MG63 (cell line): ENCODE results near the gene TRABD2B. TPM values are rescaled to one million over a fixed set of nuclear protein-coding genes. Genes with fewer than 3 reads are reported as not detected.

Source experiments
- DNase-seq: peaks from one replicate; pipeline ENCODE4 v3.0.0-alpha.2; 2020
- H3K27me3 ChIP-seq: fragments of 250-450 bp; sonication (Bioruptor Pico); 2 replicates; pipeline ENCODE4 v1.5.1; 2020; ENCODE audit warnings: mild to moderate bottlenecking, moderate library complexity
- H3K36me3 ChIP-seq: fragments of 250-450 bp; sonication (Bioruptor Pico); 2 replicates; pipeline ENCODE4 v1.5.1; 2020; ENCODE audit warnings: mild to moderate bottlenecking, moderate library complexity
- H3K4me3 ChIP-seq: fragments of 250-450 bp; sonication (Bioruptor Pico); 2 replicates; pipeline ENCODE4 v1.5.1; 2020; ENCODE audit warnings: mild to moderate bottlenecking, moderate library complexity
- H3K9me3 ChIP-seq: fragments of 250-450 bp; sonication (Bioruptor Pico); 2 replicates; pipeline ENCODE4 v1.5.1; 2020; ENCODE audit warnings: mild to moderate bottlenecking, moderate library complexity
- total RNA-seq: library from RNA; depleted of rRNA; stranded (reverse); fragments of >200 nt; shearing (Covaris generic); gene quantifications from 2 replicates; pipeline ENCODE4 v1.2.3, GENCODE V29; 2014; ENCODE audit warnings: low replicate concordance

Gene TRABD2B
- total RNA-seq, 1 experiment from 2014 or later: 1.7 TPM

GRCh38 chr1:47984175-47984789 lies 12.9 kb downstream of the TRABD2B start:
- no peak overlapping the region for H3K4me3 ChIP-seq
- H3K27me3 ChIP-seq: no peaks in the 10 kb centered on the region
- DNase-seq: no peak
- peaks cover 12% of the 10 kb centered on the region for H3K36me3 ChIP-seq
- no peaks in the 10 kb centered on the region for H3K9me3 ChIP-seq

GRCh38 chr1:47983691-47984090 lies 13.5 kb downstream of the TRABD2B start:
- Histone ChIP-seq H3K27me3 (no peaks in the 10 kb centered on the region), H3K4me3 (no peak overlapping the region), H3K9me3 (no peaks in the 10 kb centered on the region), H3K36me3 (peaks cover 9% of the 10 kb centered on the region; the same call in 1 of the 2 replicates)
- no peak for DNase-seq

- DNase-seq: no peak
- H3K27me3 ChIP-seq: no peaks in the 10 kb centered on the region
Observed at GRCh38 chr1:47981667-47982350, 15.4 kb downstream of the TRABD2B start.

GRCh38 chr1:47980501-47980900 lies 16.7 kb downstream of the TRABD2B start:
- peaks cover 3% of the 10 kb centered on the region; the same call in 1 of the 2 replicates for H3K36me3 ChIP-seq
- DNase-seq: no peak
- H3K9me3 ChIP-seq: no peaks in the 10 kb centered on the region
- H3K4me3 ChIP-seq: no peak overlapping the region
- H3K27me3 ChIP-seq: no peaks in the 10 kb centered on the region

More at GRCh38 chr1:47981667-47982350, 15.4 kb downstream of the TRABD2B start:
- Histone ChIP-seq H3K9me3 (no peaks in the 10 kb centered on the region), H3K36me3 (peaks cover 3% of the 10 kb centered on the region; the same call in 1 of the 2 replicates), H3K4me3 (no peak overlapping the region)

- Histone ChIP-seq H3K36me3 (peaks cover 3% of the 10 kb centered on the region; the same call in 1 of the 2 replicates), H3K9me3 (no peaks in the 10 kb centered on the region), H3K4me3 (no peak overlapping the region), H3K27me3 (no peaks in the 10 kb centered on the region)
- DNase-seq: no peak
Observed at GRCh38 chr1:47979724-47980123, 17.5 kb downstream of the TRABD2B start.

- no peaks in the 10 kb centered on the region for H3K27me3 ChIP-seq
- no peak overlapping the region for H3K4me3 ChIP-seq
- DNase-seq: no peak
- no peaks in the 10 kb centered on the region for H3K9me3 ChIP-seq
- H3K36me3 ChIP-seq: peaks cover 3% of the 10 kb centered on the region; the same call in 1 of the 2 replicates
Observed at GRCh38 chr1:47978486-47978885, 18.7 kb downstream of the TRABD2B start.

GRCh38 chr1:47976728-47977127 lies 20.5 kb downstream of the TRABD2B start:
- Histone ChIP-seq H3K36me3 (no peaks in the 10 kb centered on the region), H3K9me3 (no peaks in the 10 kb centered on the region), H3K27me3 (no peaks in the 10 kb centered on the region)

GRCh38 chr1:47976267-47976666 lies 20.9 kb downstream of the TRABD2B start:
- no peak for DNase-seq
- Histone ChIP-seq H3K27me3 (no peaks in the 10 kb centered on the region), H3K9me3 (no peaks in the 10 kb centered on the region), H3K4me3 (no peak overlapping the region), H3K36me3 (no peaks in the 10 kb centered on the region)

More at GRCh38 chr1:47976728-47977127, 20.5 kb downstream of the TRABD2B start:
- no peak overlapping the region for H3K4me3 ChIP-seq
- DNase-seq: no peak

GRCh38 chr1:47975302-47975921 lies 21.8 kb downstream of the TRABD2B start:
- DNase-seq: no peak
- no peak overlapping the region for H3K4me3 ChIP-seq
- H3K27me3 ChIP-seq: no peaks in the 10 kb centered on the region
- no peaks in the 10 kb centered on the region for H3K36me3 ChIP-seq
- H3K9me3 ChIP-seq: no peaks in the 10 kb centered on the region

- no peak overlapping the region for H3K4me3 ChIP-seq
- no peaks in the 10 kb centered on the region for H3K9me3 ChIP-seq
- no peak for DNase-seq
- no peaks in the 10 kb centered on the region for H3K36me3 ChIP-seq
- H3K27me3 ChIP-seq: no peaks in the 10 kb centered on the region
Observed at GRCh38 chr1:47972864-47973432, 24.2 kb downstream of the TRABD2B start.

GRCh38 chr1:47971385-47972160 lies 25.6 kb downstream of the TRABD2B start:
- Histone ChIP-seq H3K27me3 (no peaks in the 10 kb centered on the region), H3K36me3 (no peaks in the 10 kb centered on the region), H3K9me3 (no peaks in the 10 kb centered on the region), H3K4me3 (no peak overlapping the region)
- no peak for DNase-seq

GRCh38 chr1:47970882-47971281 lies 26.3 kb downstream of the TRABD2B start:
- H3K27me3 ChIP-seq: no peaks in the 10 kb centered on the region
- H3K36me3 ChIP-seq: no peaks in the 10 kb centered on the region
- no peak overlapping the region for H3K4me3 ChIP-seq
- no peak for DNase-seq
- H3K9me3 ChIP-seq: no peaks in the 10 kb centered on the region

GRCh38 chr1:47969478-47969877 lies 27.7 kb downstream of the TRABD2B start:
- DNase-seq: no peak
- no peak overlapping the region for H3K4me3 ChIP-seq
- H3K27me3 ChIP-seq: no peaks in the 10 kb centered on the region
- H3K9me3 ChIP-seq: no peaks in the 10 kb centered on the region
- H3K36me3 ChIP-seq: no peaks in the 10 kb centered on the region

GRCh38 chr1:47968556-47968888 lies 28.7 kb downstream of the TRABD2B start:
- Histone ChIP-seq H3K9me3 (no peaks in the 10 kb centered on the region), H3K27me3 (no peaks in the 10 kb centered on the region), H3K4me3 (no peak overlapping the region), H3K36me3 (no peaks in the 10 kb centered on the region)
- DNase-seq: no peak

GRCh38 chr1:47967864-47968555 lies 29.2 kb downstream of the TRABD2B start:
- Histone ChIP-seq H3K4me3 (no peak overlapping the region), H3K9me3 (no peaks in the 10 kb centered on the region), H3K36me3 (no peaks in the 10 kb centered on the region), H3K27me3 (no peaks in the 10 kb centered on the region)
- no peak for DNase-seq

GRCh38 chr1:47965816-47966215 lies 31.4 kb downstream of the TRABD2B start:
- no peak for DNase-seq
- H3K36me3 ChIP-seq: no peaks in the 10 kb centered on the region
- H3K9me3 ChIP-seq: peaks cover 7% of the 10 kb centered on the region
- no peak overlapping the region for H3K4me3 ChIP-seq
- H3K27me3 ChIP-seq: no peaks in the 10 kb centered on the region
